Immature natural killer cell (primary cell): Measurements from ENCODE around the gene OR10H2. TPM values are rescaled to one million over a fixed set of nuclear protein-coding genes. Genes with fewer than 3 reads are reported as not detected.
"Not testable (repeated sequence)": the region's sequence is repeated elsewhere in the genome, so short reads cannot be mapped to it uniquely, and the experiment has no call there.

ENCODE experiments used
- DNase-seq, 3 donors: peaks; one replicate each; pipeline ENCODE4 v3.0.0; 2022; ENCODE audit warnings: mixed read lengths in 1 of 3
- H3K27ac Mint-ChIP-seq, 6 donors: one replicate each; pipeline ENCODE4 v1.8.0; 2020; ENCODE audit warnings: mixed read lengths in 6 of 6, mild to moderate bottlenecking in 5 of 6, inconsistent platforms in 4 of 6, moderate library complexity in 3 of 6
- H3K27me3 Mint-ChIP-seq, 3 donors: one replicate each; pipeline ENCODE4 v1.8.0; 2020 to 2021; ENCODE audit warnings: low read depth in 3 of 3, mild to moderate bottlenecking in 3 of 3, mixed read lengths in 3 of 3, moderate library complexity in 3 of 3, inconsistent platforms in 1 of 3
- H3K36me3 Mint-ChIP-seq, 3 donors: one replicate each; pipeline ENCODE4 v1.8.0; 2020; ENCODE audit warnings: mixed read lengths in 3 of 3, inconsistent platforms in 2 of 3, mild to moderate bottlenecking in 2 of 3
- H3K4me1 Mint-ChIP-seq, 2 donors: one replicate each; pipeline ENCODE4 v1.8.0; 2020; ENCODE audit warnings: inconsistent platforms in 2 of 2, mild to moderate bottlenecking in 2 of 2, mixed read lengths in 2 of 2, moderate library complexity in 1 of 2
- H3K4me3 Mint-ChIP-seq, 5 donors: one replicate each; pipeline ENCODE4 v1.8.0; 2020; ENCODE audit warnings: mild to moderate bottlenecking in 5 of 5, mixed read lengths in 5 of 5, inconsistent platforms in 3 of 5, moderate library complexity in 3 of 5
- H3K9me3 Mint-ChIP-seq, 6 donors: one replicate each; pipeline ENCODE4 v1.8.0; 2020; ENCODE audit warnings: mild to moderate bottlenecking in 6 of 6, mixed read lengths in 6 of 6, inconsistent platforms in 4 of 6, moderate library complexity in 3 of 6
- polyA plus RNA-seq, 3 donors: library from polyadenylated mRNA; unstranded; fragments of 300-500 nt; fragmentation: Illumina TruSeq; gene quantifications; one replicate each; pipeline ENCODE4 v1.2.3, GENCODE V29; 2021

The OR10H2 gene
- polyA plus RNA-seq: not detected

- H3K4me3 Mint-ChIP-seq: no peak within 1 kb of the TSS
- peak within 1 kb of the TSS in 1 of 6 donors; percentile 31 for H3K27ac Mint-ChIP-seq
- no peaks in the 10 kb centered on the region for H3K36me3 Mint-ChIP-seq
- DNase-seq: no peak
- H3K4me1 Mint-ChIP-seq: peaks cover 11 to 15% of the 10 kb centered on the region in 2 donors
- peaks cover 4 to 19% (median 12%) of the 10 kb centered on the region in 3 donors for H3K27me3 Mint-ChIP-seq
- peaks cover 0 to 2% (median 0%) of the 10 kb centered on the region in 6 donors for H3K9me3 Mint-ChIP-seq
Measured at GRCh38 chr19:15727724-15728123, at the start of gene OR10H2. Gene OR10H2 (plus strand): TSS chr19:15728024. CDS start chr19:15728044, 20 bp downstream.

GRCh38 chr19:15679089-15679488 is 48.7 kb upstream of the OR10H2 start:
- Mint-ChIP-seq H3K9me3 (peaks cover 0 to 2% (median 0%) of the 10 kb centered on the region in 6 donors), H3K4me3 (no peak overlapping the region), H3K27ac (no peak overlapping the region), H3K36me3 (peaks cover 0 to 11% (median 0%) of the 10 kb centered on the region in 3 donors), H3K27me3 (peaks cover 0 to 20% (median 4%) of the 10 kb centered on the region in 3 donors), H3K4me1 (no peaks in the 10 kb centered on the region)
- DNase-seq: no peak

- H3K4me3 Mint-ChIP-seq, DNase-seq, H3K27ac Mint-ChIP-seq, H3K4me1 Mint-ChIP-seq, H3K9me3 Mint-ChIP-seq: not testable (repeated sequence)
- Mint-ChIP-seq H3K36me3 (peaks cover 0 to 11% (median 0%) of the 10 kb centered on the region in 3 donors), H3K27me3 (peaks cover 0 to 23% (median 6%) of the 10 kb centered on the region in 3 donors)
Measured at GRCh38 chr19:15679865-15680264, 48.0 kb upstream of the OR10H2 start.

- peaks cover 0 to 6% (median 0%) of the 10 kb centered on the region in 6 donors for H3K9me3 Mint-ChIP-seq
- DNase-seq: no peak
- peaks cover 0 to 11% (median 0%) of the 10 kb centered on the region in 3 donors for H3K36me3 Mint-ChIP-seq
- no peak overlapping the region for H3K4me3 Mint-ChIP-seq
- no peak overlapping the region for H3K27ac Mint-ChIP-seq
- peaks cover 0 to 23% (median 6%) of the 10 kb centered on the region in 3 donors for H3K27me3 Mint-ChIP-seq
- H3K4me1 Mint-ChIP-seq: no peaks in the 10 kb centered on the region
Measured at GRCh38 chr19:15680478-15681322, 47.1 kb upstream of the OR10H2 start.

GRCh38 chr19:15683411-15683810 is 44.4 kb upstream of the OR10H2 start:
- DNase-seq: no peak
- no peak overlapping the region for H3K27ac Mint-ChIP-seq
- H3K9me3 Mint-ChIP-seq: peaks cover 0 to 6% (median 0%) of the 10 kb centered on the region in 6 donors
- no peaks in the 10 kb centered on the region for H3K36me3 Mint-ChIP-seq
- H3K4me3 Mint-ChIP-seq: no peak overlapping the region
- H3K4me1 Mint-ChIP-seq: no peaks in the 10 kb centered on the region
- H3K27me3 Mint-ChIP-seq: peaks cover 0 to 32% (median 5%) of the 10 kb centered on the region in 3 donors

- Mint-ChIP-seq H3K4me3 (no peak overlapping the region), H3K36me3 (no peaks in the 10 kb centered on the region), H3K9me3 (peaks cover 0 to 6% (median 0%) of the 10 kb centered on the region in 6 donors), H3K4me1 (no peaks in the 10 kb centered on the region), H3K27me3 (peaks cover 3 to 32% (median 5%) of the 10 kb centered on the region in 3 donors), H3K27ac (no peak overlapping the region)
- DNase-seq: no peak
Measured at GRCh38 chr19:15684828-15685227, 43.0 kb upstream of the OR10H2 start.

- no peak for DNase-seq
- no peaks in the 10 kb centered on the region for H3K36me3 Mint-ChIP-seq
- H3K27me3 Mint-ChIP-seq: peaks cover 3 to 26% (median 13%) of the 10 kb centered on the region in 3 donors
- peaks cover 0 to 1% (median 0%) of the 10 kb centered on the region in 6 donors for H3K9me3 Mint-ChIP-seq
- H3K4me1 Mint-ChIP-seq: no peaks in the 10 kb centered on the region
- no peak overlapping the region for H3K27ac Mint-ChIP-seq
- H3K4me3 Mint-ChIP-seq: no peak overlapping the region
Measured at GRCh38 chr19:15696654-15697194, 31.1 kb upstream of the OR10H2 start.

GRCh38 chr19:15701757-15702533 is 25.9 kb upstream of the OR10H2 start:
- H3K27me3 Mint-ChIP-seq: peaks cover 4 to 25% (median 10%) of the 10 kb centered on the region in 3 donors
- no peaks in the 10 kb centered on the region for H3K4me1 Mint-ChIP-seq
- H3K36me3 Mint-ChIP-seq: no peaks in the 10 kb centered on the region
- peaks cover 0 to 2% (median under 1%) of the 10 kb centered on the region in 6 donors for H3K9me3 Mint-ChIP-seq
- no peak overlapping the region for H3K4me3 Mint-ChIP-seq
- no peak for DNase-seq
- no peak overlapping the region for H3K27ac Mint-ChIP-seq

GRCh38 chr19:15702534-15702930 is 25.3 kb upstream of the OR10H2 start:
- peak in 2 of 3 donors; percentile 7 to 14 for DNase-seq
- Mint-ChIP-seq H3K27ac (no peak overlapping the region), H3K9me3 (peaks cover 0 to 4% (median 1%) of the 10 kb centered on the region in 6 donors), H3K4me3 (no peak overlapping the region), H3K27me3 (peaks cover 4 to 19% (median 10%) of the 10 kb centered on the region in 3 donors), H3K4me1 (no peaks in the 10 kb centered on the region), H3K36me3 (no peaks in the 10 kb centered on the region)

- Mint-ChIP-seq H3K4me3 (no peak overlapping the region), H3K27ac (no peak overlapping the region), H3K36me3 (no peaks in the 10 kb centered on the region), H3K4me1 (no peaks in the 10 kb centered on the region), H3K9me3 (no peaks in the 10 kb centered on the region), H3K27me3 (peaks cover 2 to 13% (median 10%) of the 10 kb centered on the region in 3 donors)
- DNase-seq: no peak
Measured at GRCh38 chr19:15714638-15715037, 13.2 kb upstream of the OR10H2 start.

- H3K27me3 Mint-ChIP-seq: peaks cover 2 to 19% (median 13%) of the 10 kb centered on the region in 3 donors
Measured at GRCh38 chr19:15715642-15716041, 12.2 kb upstream of the OR10H2 start.

GRCh38 chr19:15717809-15718208 is 10.0 kb upstream of the OR10H2 start:
- DNase-seq: no peak
- no peaks in the 10 kb centered on the region for H3K4me1 Mint-ChIP-seq
- H3K27me3 Mint-ChIP-seq: peaks cover 4 to 16% (median 12%) of the 10 kb centered on the region in 3 donors
- no peak overlapping the region for H3K4me3 Mint-ChIP-seq
- no peak overlapping the region for H3K27ac Mint-ChIP-seq
- H3K36me3 Mint-ChIP-seq: no peaks in the 10 kb centered on the region
- H3K9me3 Mint-ChIP-seq: no peaks in the 10 kb centered on the region

More at GRCh38 chr19:15715642-15716041, 12.2 kb upstream of the OR10H2 start:
- no peaks in the 10 kb centered on the region for H3K4me1 Mint-ChIP-seq
- DNase-seq: no peak
- no peaks in the 10 kb centered on the region for H3K9me3 Mint-ChIP-seq
- no peak overlapping the region for H3K4me3 Mint-ChIP-seq
- H3K36me3 Mint-ChIP-seq: no peaks in the 10 kb centered on the region
- no peak overlapping the region for H3K27ac Mint-ChIP-seq

GRCh38 chr19:15721268-15721667 is 6.6 kb upstream of the OR10H2 start:
- no peaks in the 10 kb centered on the region for H3K36me3 Mint-ChIP-seq
- H3K4me3 Mint-ChIP-seq: no peak overlapping the region
- no peaks in the 10 kb centered on the region for H3K4me1 Mint-ChIP-seq
- DNase-seq: no peak
- no peak overlapping the region for H3K27ac Mint-ChIP-seq
- H3K27me3 Mint-ChIP-seq: peaks cover 6 to 19% (median 11%) of the 10 kb centered on the region in 3 donors
- H3K9me3 Mint-ChIP-seq: peaks cover 0 to 2% (median 0%) of the 10 kb centered on the region in 6 donors
